HG03354 (cell line): Measurements from ENCODE around the gene FUT2.
"Not testable (repeated sequence)": the region's sequence is repeated elsewhere in the genome, so short reads cannot be mapped to it uniquely, and the experiment has no call there.

ENCODE experiments used
- ATAC-seq: cut with Tn5 transposase; IDR thresholded peaks from one replicate; pipeline ENCODE4 v1.9.1; 2021; ENCODE audit warnings: mild to moderate bottlenecking; ENCODE audit not compliant: unreplicated experiment, poor library complexity, severe bottlenecking

Gene FUT2

DNA sequence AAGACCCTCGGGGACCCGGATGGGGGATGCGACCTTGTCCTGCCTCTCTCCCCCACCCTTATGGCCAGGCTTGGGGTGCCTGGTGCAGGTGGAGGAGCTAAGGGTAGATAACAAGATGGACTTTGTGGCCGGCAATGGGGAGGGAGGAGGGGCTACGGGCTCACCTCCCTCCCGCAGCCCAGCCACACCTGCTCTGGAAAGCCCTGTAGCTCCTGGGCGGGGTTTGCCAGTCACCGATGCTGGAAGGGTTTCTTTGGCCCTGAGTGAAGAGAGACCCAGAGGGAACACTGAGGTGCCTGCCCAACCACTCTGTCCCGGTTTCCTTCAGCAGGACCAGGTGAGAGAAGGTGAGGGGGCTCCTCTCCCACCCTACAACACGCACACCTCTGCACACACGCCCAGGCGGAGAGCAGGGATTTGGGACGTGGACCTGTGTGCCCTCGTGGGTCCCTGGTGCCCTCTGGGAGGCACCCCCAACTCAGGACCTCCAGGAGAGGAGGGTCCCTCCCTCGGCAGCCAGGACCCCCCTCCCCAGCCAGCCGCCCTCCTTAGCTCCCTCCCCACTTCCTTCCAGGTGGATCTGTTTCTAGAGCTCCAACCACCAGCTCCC lies at the start of gene FUT2:
Gene FUT2 (plus strand): TSS at position 229 of the 610 bp plus-strand sequence. CDS start 6,986 bp downstream, outside the sequence.
- no peak for ATAC-seq

GRCh38 chr19:48646001-48646721 lies 49.6 kb upstream of the FUT2 start, which contains the start of gene CA11:
Gene CA11, minus strand, starts transcription at chr19:48646187. Its CDS starts 555 bp downstream, at chr19:48645632.
- peak; percentile 72 for ATAC-seq

DNA sequence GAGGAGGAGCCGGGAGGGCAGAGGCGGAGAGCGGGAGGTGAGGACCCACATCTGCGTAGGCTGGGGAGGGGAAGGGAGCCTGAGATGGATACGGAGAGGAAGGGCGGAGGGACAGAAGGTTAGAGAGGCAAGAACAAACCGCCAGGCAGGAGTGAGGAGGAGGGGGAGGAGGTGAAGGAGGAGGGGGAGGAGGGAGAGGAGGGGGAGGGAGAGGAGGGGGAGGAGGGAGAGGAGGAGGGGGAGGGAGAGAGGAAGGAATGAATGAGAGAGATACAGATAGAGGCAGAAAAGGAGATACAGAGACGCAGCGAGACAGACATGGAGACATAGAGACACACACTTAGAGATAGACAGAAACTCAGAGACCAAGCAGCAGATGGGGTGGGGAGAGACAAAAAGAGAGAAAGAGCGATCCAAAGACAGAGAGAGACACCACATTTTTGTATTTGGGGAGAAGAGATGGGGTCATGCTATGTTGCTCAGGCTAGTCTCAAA lies 49.0 kb upstream of the FUT2 start:
- ATAC-seq, result no peak

DNA sequence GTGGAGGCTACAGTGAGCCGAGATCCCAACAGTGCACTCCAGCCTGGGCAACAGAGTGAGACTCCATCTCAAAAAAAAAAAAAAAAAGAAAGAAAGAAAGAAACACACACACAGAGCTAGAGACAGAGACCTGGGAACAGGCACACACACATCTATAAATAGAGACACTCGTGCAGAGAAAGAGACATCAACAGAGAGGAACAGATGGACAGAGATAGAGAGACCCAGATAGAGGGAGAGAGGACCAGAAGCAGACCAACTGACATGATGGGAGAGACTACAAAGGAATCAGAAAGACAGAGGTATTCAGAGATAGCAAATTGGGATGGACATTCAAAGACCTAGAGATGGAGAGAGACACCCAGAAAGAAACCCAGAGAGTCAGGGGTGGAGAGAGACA lies 47.6 kb upstream of the FUT2 start:
- no peak for ATAC-seq

GRCh38 chr19:48650974-48651682 lies 44.6 kb upstream of the FUT2 start:
- ATAC-seq, result no peak

- ATAC-seq, result no peak
Measured at GRCh38 chr19:48651683-48652048, 44.1 kb upstream of the FUT2 start.

- no peak for ATAC-seq
Measured at GRCh38 chr19:48654299-48655059, 41.3 kb upstream of the FUT2 start.

- no peak for ATAC-seq
Measured at GRCh38 chr19:48656840-48657474, 38.8 kb upstream of the FUT2 start.

DNA sequence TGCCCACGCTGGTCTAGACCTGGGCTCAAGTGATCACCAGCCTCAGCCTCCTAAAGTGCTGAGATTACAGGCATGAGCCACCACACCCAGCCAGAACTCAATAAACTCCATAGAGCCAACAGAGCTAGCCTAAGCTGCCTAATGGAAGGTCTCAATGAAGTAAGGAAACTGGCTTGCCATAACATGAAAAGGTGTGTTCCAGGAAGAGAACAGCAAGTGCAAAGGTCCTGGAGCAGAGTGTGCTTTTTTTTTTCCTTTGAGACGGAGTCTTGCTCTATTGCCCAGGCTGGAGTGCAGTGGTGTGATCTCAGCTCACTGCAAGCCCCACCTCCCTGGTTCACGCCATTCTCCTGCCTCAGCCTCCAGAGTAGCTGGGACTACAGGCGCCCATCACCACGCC lies 37.9 kb upstream of the FUT2 start:
- ATAC-seq, result not testable (repeated sequence)

DNA sequence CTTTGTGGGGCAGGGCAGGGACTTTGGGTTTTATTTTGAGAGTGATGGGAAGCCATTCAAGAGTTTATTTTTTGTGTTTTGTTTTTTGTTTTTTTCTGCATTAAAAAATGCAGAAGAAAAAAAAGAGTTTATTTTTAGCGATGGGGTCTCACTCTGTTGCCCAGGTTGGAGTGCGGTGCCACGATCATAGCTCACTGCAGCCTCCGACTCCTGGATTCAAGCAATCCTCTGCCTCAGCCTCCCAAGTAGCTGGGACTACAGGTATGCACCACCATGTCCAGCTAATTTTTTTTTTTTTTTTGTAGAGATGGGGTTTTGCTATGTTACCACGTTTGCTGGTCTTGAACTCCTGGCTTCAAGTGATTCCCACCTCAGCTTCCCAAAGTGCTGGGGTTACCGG lies 37.3 kb upstream of the FUT2 start:
- no peak for ATAC-seq

DNA sequence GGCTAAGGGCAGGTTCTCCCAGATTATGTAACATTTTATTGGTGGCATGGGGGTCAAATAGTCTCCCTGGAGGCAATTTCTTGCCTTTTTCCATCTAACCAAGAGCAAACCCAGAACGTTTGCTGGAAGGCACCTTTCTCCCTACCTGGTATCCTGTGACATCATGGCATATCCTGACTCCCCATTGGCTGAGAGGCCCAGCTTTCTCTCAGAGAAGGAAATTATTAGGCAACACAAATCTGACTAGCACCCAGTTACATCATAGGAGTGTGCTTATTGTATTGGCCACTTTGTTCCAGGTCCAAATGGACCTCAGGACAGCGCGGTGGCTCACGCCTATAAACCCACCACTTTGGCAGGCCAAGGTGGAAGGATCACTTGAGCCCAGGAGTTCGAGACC lies 36.0 kb upstream of the FUT2 start:
- no peak for ATAC-seq

GRCh38 chr19:48660852-48661710 lies 34.7 kb upstream of the FUT2 start:
- peak; percentile 91 for ATAC-seq

DNA sequence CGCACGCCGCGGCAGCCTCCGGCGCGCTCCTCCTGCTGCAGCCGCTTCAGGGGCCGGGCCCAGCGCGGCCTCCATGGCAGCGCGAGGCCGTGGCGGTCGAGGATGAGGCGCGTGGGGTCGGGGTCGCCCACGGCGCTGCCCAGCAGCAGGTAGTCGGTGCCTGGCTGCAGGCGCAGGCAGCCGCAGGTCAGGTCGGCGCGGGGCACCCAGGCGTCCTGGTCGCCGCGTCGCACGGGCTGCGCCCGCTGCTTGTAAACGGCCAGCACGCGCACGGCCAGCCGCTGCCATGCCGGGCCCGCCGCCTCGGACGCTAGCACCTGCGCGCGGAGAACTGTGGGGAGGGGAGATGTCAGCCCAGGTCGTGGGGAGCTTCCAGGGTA lies 34.1 kb upstream of the FUT2 start:
- no peak for ATAC-seq

DNA sequence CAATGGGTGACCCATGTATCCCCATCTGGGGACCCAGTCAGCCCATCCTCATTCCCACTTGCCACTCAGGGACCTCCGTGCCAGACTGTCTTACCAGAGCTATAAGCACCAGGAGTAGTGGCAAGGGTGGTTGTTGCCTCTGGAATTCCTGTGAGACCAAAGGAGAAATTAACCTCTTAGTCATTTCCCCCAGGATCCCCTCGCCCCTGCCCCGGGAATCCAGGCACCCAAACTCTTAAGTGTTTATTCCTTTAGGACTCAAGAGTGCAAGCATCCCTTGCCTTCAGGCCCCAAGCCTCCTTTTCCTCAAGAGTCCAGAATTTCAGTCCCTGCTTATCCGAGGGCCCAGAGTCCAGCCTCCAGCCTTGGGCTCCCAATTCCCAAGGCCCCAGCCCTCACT lies 32.1 kb upstream of the FUT2 start:
- ATAC-seq, result no peak

DNA sequence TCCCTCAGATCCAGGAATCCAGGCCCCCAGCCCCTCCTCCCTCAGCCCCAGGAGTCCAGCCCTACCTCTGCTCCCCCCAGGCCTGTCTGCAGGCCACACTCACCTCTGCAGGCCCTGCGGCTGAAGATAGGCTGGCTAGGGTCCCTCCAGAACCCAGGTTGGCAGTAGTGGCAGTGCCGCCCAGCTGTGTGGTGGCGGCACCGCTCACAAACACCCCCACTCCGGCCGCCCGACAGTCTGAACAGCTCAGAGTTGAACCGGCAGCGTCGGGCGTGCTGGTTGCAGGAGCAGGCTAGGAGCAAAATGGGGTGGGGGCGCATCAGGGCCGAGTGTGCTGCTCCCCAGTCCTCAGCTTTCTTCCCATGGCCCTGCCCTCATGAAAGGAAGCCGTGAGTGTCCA lies 31.3 kb upstream of the FUT2 start:
- ATAC-seq, result no peak

- ATAC-seq, result no peak
Measured at GRCh38 chr19:48665786-48666185, 30.0 kb upstream of the FUT2 start.

- ATAC-seq, result no peak
Measured at GRCh38 chr19:48668332-48668731, 27.4 kb upstream of the FUT2 start.

- ATAC-seq, result no peak
Measured at GRCh38 chr19:48668761-48669160, 27.0 kb upstream of the FUT2 start.
